GM13977 (cell line): ENCODE results near the gene WNT2B.

ENCODE experiments used
- DNase-seq: peaks from one replicate; pipeline ENCODE4 v3.0.0; 2012; ENCODE audit warnings: low spot score
- in situ Hi-C: fragments of 300-500 bp; cut with MboI; formaldehyde crosslinking; loops from one replicate; pipeline ENCODE4 v1.12.0; 2022; ENCODE audit warnings: low sequenced_read_pairs, low pct_unique_long_range_greater_than_20kb, mixed read lengths, inconsistent platforms; ENCODE audit not compliant: unreplicated experiment
- TF ChIP-seq, protein P1 (sequence below): IDR thresholded peaks from 2 replicates; pipeline ENCODE4 v1.5.1; 2012; ENCODE audit warnings: mild to moderate bottlenecking, control low read depth; ENCODE audit not compliant: insufficient read depth; ENCODE audit errors: extremely low read depth, missing control alignments

The WNT2B gene

DNA sequence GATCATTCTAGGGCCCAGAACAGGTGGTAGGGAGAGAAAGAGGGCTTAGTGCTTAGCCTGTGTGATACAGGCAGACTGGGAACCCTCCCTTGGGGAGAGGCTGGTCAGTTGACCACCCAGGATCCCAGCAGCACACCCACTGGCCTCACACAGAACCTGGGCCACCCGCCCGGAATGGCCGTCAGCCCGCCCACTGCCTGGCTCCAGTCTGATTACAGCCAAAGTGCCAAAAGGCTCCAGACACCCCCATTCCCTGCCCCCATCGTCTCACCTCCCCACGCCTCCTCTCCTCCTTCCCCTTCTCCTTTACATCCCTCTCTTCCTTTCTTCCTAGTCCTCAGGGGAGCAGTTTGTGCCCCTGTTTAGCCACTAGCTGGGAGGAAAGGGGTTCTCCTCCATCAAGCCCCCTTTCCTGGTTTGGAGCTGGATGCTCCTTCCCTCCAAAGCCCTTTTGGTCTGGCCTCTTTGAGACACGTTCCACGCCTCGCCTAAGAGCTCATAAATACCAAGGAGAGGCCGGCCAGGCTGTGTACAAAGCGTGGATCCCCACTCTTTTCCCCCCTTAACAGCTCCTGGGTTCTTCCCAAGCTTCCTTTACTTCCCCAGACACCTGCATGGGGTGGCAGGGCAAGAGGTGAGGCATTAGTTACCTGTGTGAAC lies 4.6 kb upstream of the WNT2B start:
- in situ Hi-C loops, result no loop called here
- no peak for DNase-seq

DNA sequence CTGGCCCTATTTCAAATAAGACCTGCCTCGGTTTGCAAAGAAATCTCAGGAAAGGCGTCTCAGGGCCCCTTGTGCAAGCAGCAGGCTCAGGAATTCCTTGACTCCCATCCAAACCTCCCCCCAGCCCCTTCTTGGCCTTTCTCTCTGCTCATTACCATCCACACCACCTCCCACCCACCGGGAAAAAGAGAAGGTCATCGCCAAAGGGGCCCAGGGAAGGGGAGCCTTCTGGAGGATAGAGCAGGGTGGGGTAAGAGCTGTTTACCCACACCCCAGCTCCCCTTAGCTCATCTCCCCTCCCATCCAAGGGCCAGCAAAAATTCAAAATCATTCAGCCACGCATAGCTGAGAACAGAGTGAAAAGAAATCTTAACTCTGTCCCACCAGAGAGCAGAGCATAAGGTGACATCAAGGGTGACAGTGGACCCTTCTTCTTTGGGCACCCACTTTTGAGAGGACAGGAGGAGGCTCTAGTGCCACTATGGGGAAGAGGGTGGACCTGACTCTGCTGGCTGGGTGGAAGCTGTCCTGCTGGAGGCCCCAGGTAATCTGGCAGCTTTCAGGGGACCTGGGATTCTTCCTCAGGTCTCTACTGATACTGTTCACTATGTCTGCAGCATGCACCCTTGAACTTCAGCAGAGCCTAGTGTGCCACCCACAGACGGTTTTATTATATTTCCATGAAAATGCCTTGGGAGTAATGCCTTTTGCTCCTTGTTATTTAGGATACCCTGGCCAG lies 3.9 kb upstream of the WNT2B start:
- TF ChIP-seq, protein P1, sequence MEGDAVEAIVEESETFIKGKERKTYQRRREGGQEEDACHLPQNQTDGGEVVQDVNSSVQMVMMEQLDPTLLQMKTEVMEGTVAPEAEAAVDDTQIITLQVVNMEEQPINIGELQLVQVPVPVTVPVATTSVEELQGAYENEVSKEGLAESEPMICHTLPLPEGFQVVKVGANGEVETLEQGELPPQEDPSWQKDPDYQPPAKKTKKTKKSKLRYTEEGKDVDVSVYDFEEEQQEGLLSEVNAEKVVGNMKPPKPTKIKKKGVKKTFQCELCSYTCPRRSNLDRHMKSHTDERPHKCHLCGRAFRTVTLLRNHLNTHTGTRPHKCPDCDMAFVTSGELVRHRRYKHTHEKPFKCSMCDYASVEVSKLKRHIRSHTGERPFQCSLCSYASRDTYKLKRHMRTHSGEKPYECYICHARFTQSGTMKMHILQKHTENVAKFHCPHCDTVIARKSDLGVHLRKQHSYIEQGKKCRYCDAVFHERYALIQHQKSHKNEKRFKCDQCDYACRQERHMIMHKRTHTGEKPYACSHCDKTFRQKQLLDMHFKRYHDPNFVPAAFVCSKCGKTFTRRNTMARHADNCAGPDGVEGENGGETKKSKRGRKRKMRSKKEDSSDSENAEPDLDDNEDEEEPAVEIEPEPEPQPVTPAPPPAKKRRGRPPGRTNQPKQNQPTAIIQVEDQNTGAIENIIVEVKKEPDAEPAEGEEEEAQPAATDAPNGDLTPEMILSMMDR, result no peak
- DNase-seq, result no peak
- in situ Hi-C loops, result no loop called here

More for the DNA sequence above, 4.6 kb upstream of the WNT2B start:
- TF ChIP-seq, protein P1, result no peak

DNA sequence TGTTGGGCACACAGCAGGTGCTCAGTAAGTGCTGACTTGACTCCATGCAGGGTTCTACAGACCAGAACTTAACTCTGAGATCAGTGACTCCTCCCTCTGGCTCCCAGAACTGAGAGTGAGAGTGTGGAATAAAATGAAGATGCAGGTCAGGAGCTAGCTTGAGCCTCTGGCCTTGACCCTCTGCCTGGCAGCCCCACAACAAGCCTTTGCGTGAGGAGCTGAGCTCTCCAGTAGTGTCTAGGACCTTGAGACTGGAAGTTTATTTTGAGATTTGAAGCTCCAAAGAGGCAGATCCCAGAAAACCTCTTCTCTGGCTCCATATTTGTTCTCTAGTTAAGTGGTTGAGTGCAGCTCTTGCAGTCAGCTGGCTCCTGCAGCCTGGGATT lies 3.4 kb upstream of the WNT2B start:
- no peak for DNase-seq
- in situ Hi-C loops, result no loop called here
- TF ChIP-seq, protein P1, result no peak

DNA sequence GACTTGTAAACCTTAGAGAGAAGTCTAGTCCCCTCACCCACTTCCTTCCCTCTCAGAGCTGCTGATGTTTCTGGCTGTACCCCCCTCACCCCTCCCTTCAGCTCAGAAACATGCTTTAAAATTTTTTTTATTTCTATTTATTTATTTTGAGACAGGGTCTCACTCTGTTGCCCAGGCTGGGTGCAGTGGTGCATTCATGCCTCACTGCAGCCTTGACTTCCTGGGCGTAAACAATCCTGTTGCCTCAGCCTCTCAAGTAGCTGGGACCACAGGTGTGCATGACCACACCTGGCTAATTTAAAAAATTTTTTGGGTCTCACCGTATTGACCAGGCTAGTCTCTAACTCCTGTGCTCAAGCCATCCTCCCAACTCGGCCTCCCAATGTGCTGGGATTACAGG lies 2.9 kb upstream of the WNT2B start:
- in situ Hi-C loops, result no loop called here
- TF ChIP-seq, protein P1, result no peak
- no peak for DNase-seq

GRCh38 chr1:112506306-112506705 lies 2.5 kb upstream of the WNT2B start:
- in situ Hi-C loops, result no loop called here
- DNase-seq, result no peak
- TF ChIP-seq, protein P1, result no peak

DNA sequence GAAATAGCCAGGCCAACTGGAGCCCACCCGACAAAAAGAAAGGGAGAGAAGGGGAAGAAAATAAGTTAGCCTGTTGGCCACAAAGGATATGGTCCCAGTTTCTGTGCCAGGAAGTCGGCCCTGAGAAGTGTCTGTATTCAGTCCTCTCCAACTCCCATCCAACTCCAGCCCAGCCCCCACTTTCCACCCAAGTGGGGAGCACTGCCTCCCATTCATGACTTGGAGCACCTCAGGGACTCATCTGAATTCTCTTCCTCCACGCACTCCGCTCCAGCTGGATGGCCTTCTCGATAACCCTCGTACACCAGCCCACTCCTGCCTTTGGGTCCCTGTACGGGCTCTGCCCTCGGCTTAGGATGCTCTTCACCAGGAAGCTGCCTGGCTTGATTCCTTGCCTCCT lies 2.0 kb upstream of the WNT2B start:
- in situ Hi-C loops, result no loop called here
- TF ChIP-seq, protein P1, result no peak
- no peak for DNase-seq
